IMR-90 (cell line): ENCODE measurements around the gene C6orf136. TPM values are rescaled to one million over a fixed set of nuclear protein-coding genes. Genes with fewer than 3 reads are reported as not detected.

Experiments
- ATAC-seq: fragments of 200-7000 bp; cut with Tn5 transposase; 2 replicates; pipeline ENCODE4 v1.9.1; 2020; ENCODE audit warnings: low read depth, mild to moderate bottlenecking, moderate library complexity
- BruUV-seq: library from RNA; stranded (reverse); fragments of 400-500 nt; replicated peaks from 2 replicates; lab custom pipeline; 2021; lab: Mats Ljungman, UMichigan
- CTCF ChIA-PET: fragments of 300-600 bp; formaldehyde crosslinking; extraction: SDS; loops from one replicate; lab custom pipeline; 2021; ENCODE audit warnings: antibody characterized with exemption; lab: Yijun Ruan, JAX
- POLR2A ChIA-PET: fragments of 300-600 bp; sonication (Branson Sonifier 250); formaldehyde crosslinking; loops from one replicate; lab custom pipeline; 2022; ENCODE audit warnings: antibody characterized with exemption; ENCODE audit not compliant: unreplicated experiment; lab: Charles Lee
- DNase-seq: peaks from one replicate; pipeline ENCODE4 v3.0.0; 2013
- H2AFZ ChIP-seq: replicated peaks from 2 replicates; pipeline ENCODE3; 2013; ENCODE audit warnings: low read length, mild to moderate bottlenecking; ENCODE audit not compliant: poor library complexity
- H2AK5ac ChIP-seq: 2 replicates; pipeline ENCODE4 v1.6.1; 2013; ENCODE audit warnings: low read depth, low read length, inconsistent platforms
- H2AK9ac ChIP-seq: replicated peaks from 2 replicates; pipeline ENCODE3; 2013; ENCODE audit warnings: mild to moderate bottlenecking, low read depth, low read length, moderate library complexity; ENCODE audit not compliant: poor library complexity
- H2BK120ac ChIP-seq: 2 replicates; pipeline ENCODE4 v1.6.1; 2013; ENCODE audit warnings: low read depth, low read length, inconsistent platforms
- H2BK15ac ChIP-seq: 3 replicates; pipeline ENCODE4 v1.6.1; 2013; ENCODE audit warnings: low read depth, low read length, inconsistent platforms
- H2BK20ac ChIP-seq: 2 replicates; pipeline ENCODE4 v1.6.1; 2013; ENCODE audit warnings: low read depth, mild to moderate bottlenecking, inconsistent platforms, low read length, moderate library complexity
- H2BK5ac ChIP-seq: 2 replicates; pipeline ENCODE4 v1.6.1; 2013; ENCODE audit warnings: mild to moderate bottlenecking, low read depth, low read length, inconsistent platforms; ENCODE audit not compliant: poor library complexity, severe bottlenecking
- H3K14ac ChIP-seq: replicated peaks from 2 replicates; pipeline ENCODE4 v1.6.1; 2013; ENCODE audit warnings: low read depth, low read length, inconsistent platforms
- H3K18ac ChIP-seq: 2 replicates; pipeline ENCODE4 v1.6.1; 2013; ENCODE audit warnings: low read depth, low read length, control low read depth
- H3K23ac ChIP-seq: 2 replicates; pipeline ENCODE4 v1.6.1; 2013; ENCODE audit warnings: low read depth, low read length, inconsistent platforms
- H3K27ac ChIP-seq: 2 replicates; pipeline ENCODE4 v1.5.1; 2013; ENCODE audit warnings: mild to moderate bottlenecking, control low read depth, low read length; ENCODE audit not compliant: insufficient read depth
- H3K27me3 ChIP-seq: 2 replicates; pipeline ENCODE4 v1.6.1; 2013; ENCODE audit warnings: low read length; ENCODE audit not compliant: control insufficient read depth, insufficient read depth
- H3K36me3 ChIP-seq: 2 replicates; pipeline ENCODE4 v1.6.1; 2013; ENCODE audit warnings: low read length, mixed read lengths; ENCODE audit not compliant: control insufficient read depth, insufficient read depth
- H3K4ac ChIP-seq: 2 replicates; pipeline ENCODE4 v1.6.1; 2013; ENCODE audit warnings: low read depth, low read length, inconsistent platforms
- H3K4me1 ChIP-seq: 2 replicates; pipeline ENCODE4 v1.6.1; 2013; ENCODE audit warnings: low read length, mixed read lengths; ENCODE audit not compliant: control insufficient read depth, insufficient read depth
- H3K4me2 ChIP-seq: 2 replicates; pipeline ENCODE4 v1.6.1; 2013; ENCODE audit warnings: low read depth, mild to moderate bottlenecking, control low read depth, low read length, moderate library complexity
- H3K4me3 ChIP-seq: 2 replicates; pipeline ENCODE4 v1.5.1; 2013; ENCODE audit warnings: low read depth, mild to moderate bottlenecking, control low read depth, low read length, moderate library complexity; ENCODE audit not compliant: insufficient read depth
- H3K56ac ChIP-seq: 2 replicates; pipeline ENCODE4 v1.6.1; 2013; ENCODE audit warnings: low read length, inconsistent platforms; ENCODE audit not compliant: insufficient read depth; ENCODE audit errors: extremely low read depth
- H3K79me1 ChIP-seq, 2 experiments: 2 replicates each; pipeline ENCODE4 v1.6.1; 2013; ENCODE audit warnings: low read length in 2 of 2, inconsistent platforms in 1 of 2, low read depth in 1 of 2
- H3K9ac ChIP-seq: 2 replicates; pipeline ENCODE4 v1.6.1; 2013; ENCODE audit warnings: low read depth, low read length, control low read depth
- H3K9me1 ChIP-seq: 2 replicates; pipeline ENCODE4 v1.6.1; 2013; ENCODE audit warnings: low read length, inconsistent platforms; ENCODE audit not compliant: insufficient read depth
- H3K9me3 ChIP-seq: 2 replicates; pipeline ENCODE4 v1.6.1; 2013; ENCODE audit warnings: low read length; ENCODE audit not compliant: control insufficient read depth, insufficient read depth
- H4K20me1 ChIP-seq: 2 replicates; pipeline ENCODE4 v1.6.1; 2013; ENCODE audit warnings: low read length, inconsistent platforms; ENCODE audit not compliant: insufficient read depth
- H4K5ac ChIP-seq: 2 replicates; pipeline ENCODE4 v1.6.1; 2013; ENCODE audit warnings: mild to moderate bottlenecking, low read depth, low read length, control low read depth
- H4K8ac ChIP-seq, 2 experiments: 2 replicates each; pipeline ENCODE4 v1.6.1; 2013; ENCODE audit warnings: low read depth in 2 of 2, low read length in 2 of 2, control low read depth in 1 of 2, inconsistent platforms in 1 of 2
- H4K91ac ChIP-seq: 2 replicates; pipeline ENCODE4 v1.6.1; 2013; ENCODE audit warnings: low read depth, low read length, inconsistent platforms; ENCODE audit not compliant: insufficient read depth
- CHD1 ChIP-seq: IDR thresholded peaks from 2 replicates; pipeline ENCODE4 v1.6.1; 2012; ENCODE audit warnings: low read depth, low read length, improper control_type of control experiment
- RFX5 ChIP-seq: IDR thresholded peaks from 2 replicates; pipeline ENCODE4 v1.8.0; 2012; ENCODE audit warnings: low read depth, mild to moderate bottlenecking, low read length, moderate library complexity
- USF2 ChIP-seq: fragments of 150-350 bp; IDR thresholded peaks from 2 replicates; pipeline ENCODE4 v1.6.1; 2017; ENCODE audit warnings: mild to moderate bottlenecking, antibody characterized with exemption, low read length, low read depth
- whole genome bisulfite sequencing, 2 experiments: methylation state at CpG; one replicate each; pipeline versions ENCODE4 v1.1.5 to v1.1.7; 2013; ENCODE audit warnings: missing lambda C conversion rate in 2 of 2; ENCODE audit not compliant: insufficient read length in 1 of 2; ENCODE audit errors: extremely low coverage in 2 of 2; 5-methylcytosine and 5-hydroxymethylcytosine counted together
- dilution Hi-C: fragments of 300-500 bp; cut with HindIII; formaldehyde crosslinking; loops from one replicate; pipeline ENCODE4 v1.14.3; 2018; ENCODE audit warnings: low sequenced_read_pairs; ENCODE audit not compliant: unreplicated experiment
- in situ Hi-C: fragments of 300-500 bp; cut with MboI; formaldehyde crosslinking; loops from 3 replicates; pipeline ENCODE4 v1.14.3; 2019; ENCODE audit warnings: low sequenced_read_pairs, inconsistent platforms, mixed read lengths
- intact Hi-C: fragments of 100-400 bp; cut with micrococcal nuclease; formaldehyde crosslinking; loops from 2 replicates; pipeline ENCODE4 v1.10.0; 2022
- polyA plus RNA-seq, 3 experiments: library from polyadenylated mRNA; depleted of rRNA; stranded (reverse); fragments of >200 nt; gene quantifications; 2 replicates each; pipeline ENCODE4 v1.2.3, GENCODE V29; 2012; ENCODE audit warnings: low replicate concordance in 1 of 3
- total RNA-seq: library from RNA; depleted of rRNA; stranded (reverse); fragments of >200 nt; gene quantifications from 2 replicates; pipeline ENCODE4 v1.2.3, GENCODE V29; 2012
- TF ChIP-seq, protein P1 (sequence below): conservative IDR thresholded peaks from 2 replicates; pipeline ENCODE4 v1.5.1; 2012; ENCODE audit warnings: mild to moderate bottlenecking, low read depth, low read length, improper control_type of control experiment

The C6orf136 gene
- total and polyA plus RNA-seq, 2 of the 4 experiments (the other 2 are of a cell fraction): 1.1 to 11.7 TPM

- H4K8ac ChIP-seq: no peak overlapping the region
- H2BK5ac ChIP-seq: no peak overlapping the region
- H4K91ac ChIP-seq: no peak overlapping the region
- H2AK9ac ChIP-seq: peak overlapping the region; percentile 85
- H4K5ac ChIP-seq: no peak overlapping the region
- no peak overlapping the region for H2BK15ac ChIP-seq
- dilution Hi-C loops (no loop called here), in situ Hi-C loops (no loop called here), intact Hi-C loops (no loop called here)
- TF ChIP-seq CHD1 (no peak), USF2 (no peak), RFX5 (no peak)
- TF ChIP-seq, protein P1, sequence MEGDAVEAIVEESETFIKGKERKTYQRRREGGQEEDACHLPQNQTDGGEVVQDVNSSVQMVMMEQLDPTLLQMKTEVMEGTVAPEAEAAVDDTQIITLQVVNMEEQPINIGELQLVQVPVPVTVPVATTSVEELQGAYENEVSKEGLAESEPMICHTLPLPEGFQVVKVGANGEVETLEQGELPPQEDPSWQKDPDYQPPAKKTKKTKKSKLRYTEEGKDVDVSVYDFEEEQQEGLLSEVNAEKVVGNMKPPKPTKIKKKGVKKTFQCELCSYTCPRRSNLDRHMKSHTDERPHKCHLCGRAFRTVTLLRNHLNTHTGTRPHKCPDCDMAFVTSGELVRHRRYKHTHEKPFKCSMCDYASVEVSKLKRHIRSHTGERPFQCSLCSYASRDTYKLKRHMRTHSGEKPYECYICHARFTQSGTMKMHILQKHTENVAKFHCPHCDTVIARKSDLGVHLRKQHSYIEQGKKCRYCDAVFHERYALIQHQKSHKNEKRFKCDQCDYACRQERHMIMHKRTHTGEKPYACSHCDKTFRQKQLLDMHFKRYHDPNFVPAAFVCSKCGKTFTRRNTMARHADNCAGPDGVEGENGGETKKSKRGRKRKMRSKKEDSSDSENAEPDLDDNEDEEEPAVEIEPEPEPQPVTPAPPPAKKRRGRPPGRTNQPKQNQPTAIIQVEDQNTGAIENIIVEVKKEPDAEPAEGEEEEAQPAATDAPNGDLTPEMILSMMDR: peak; percentile 17; the same call in 1 of the 2 replicates
- H3K4me3 ChIP-seq: no peak overlapping the region
- no peak overlapping the region for H3K4me2 ChIP-seq
- H2BK120ac ChIP-seq: no peak overlapping the region
- peaks cover 27% of the 10 kb centered on the region for H3K36me3 ChIP-seq
- no peaks in the 10 kb centered on the region for H3K27me3 ChIP-seq
- peaks cover 4% of the 10 kb centered on the region; the same call in 1 of the 2 replicates for H4K20me1 ChIP-seq
- no peaks in the 10 kb centered on the region for H3K9me3 ChIP-seq
- POLR2A ChIA-PET: no interaction called here
- no peak for DNase-seq
- no peak for ATAC-seq
- H3K9me1 ChIP-seq: no peaks in the 10 kb centered on the region
- no peak overlapping the region for H3K23ac ChIP-seq
- no peak overlapping the region for H3K14ac ChIP-seq
- peaks cover 3% of the 10 kb centered on the region; the same call in 1 of the 2 replicates for H3K4me1 ChIP-seq
- CTCF ChIA-PET: no interaction called here
- no peak overlapping the region for H2AK5ac ChIP-seq
- H3K18ac ChIP-seq: no peak overlapping the region
- 92% methylated on average over 12 of the region's 27 CpGs; no CpG with 5 or more reads in 1 of the 2 experiments for WGBS, 2 experiments
- H3K79me1 ChIP-seq: peaks cover 13 to 24% of the 10 kb centered on the region in 2 experiments
- no peak overlapping the region for H3K27ac ChIP-seq
- H3K56ac ChIP-seq: no peak overlapping the region
- H3K9ac ChIP-seq: no peak overlapping the region
- BruUV-seq: no TSS peak
- no peak overlapping the region for H2BK20ac ChIP-seq
- H3K4ac ChIP-seq: no peak overlapping the region
- no peak overlapping the region for H2AFZ ChIP-seq
Observed at GRCh38 chr6:30670760-30671527, 24.0 kb downstream of the C6orf136 start.
